Cardiac muscle cell (in vitro differentiated cells and primary cell): ENCODE results near the gene LRRN3. TPM values are rescaled to one million over a fixed set of nuclear protein-coding genes. Genes with fewer than 3 reads are reported as not detected.

Experiments used
- DNase-seq, 2 donors: peaks; one replicate each; pipeline versions ENCODE4 v3.0.0 to v3.0.0-alpha.2; 2010 to 2017; ENCODE audit warnings: low read depth in 1 of 2, low spot score in 1 of 2
- H3K27ac ChIP-seq: fragments of 200-600 bp; sonication (generic); 2 replicates; pipeline ENCODE4 v1.5.1; 2016
- H3K27me3 ChIP-seq: fragments of 200-600 bp; sonication (generic); 2 replicates; pipeline ENCODE4 v1.6.0; 2016; ENCODE audit warnings: control low read depth
- H3K36me3 ChIP-seq: fragments of 200-600 bp; sonication (generic); 2 replicates; pipeline ENCODE4 v1.5.1; 2016; ENCODE audit warnings: control low read depth
- H3K4me1 ChIP-seq: fragments of 200-600 bp; sonication (generic); 2 replicates; pipeline ENCODE4 v1.8.1; 2017; ENCODE audit warnings: low read depth, mild to moderate bottlenecking, mixed run types
- H3K4me3 ChIP-seq: fragments of 200-600 bp; sonication (generic); 2 replicates; pipeline ENCODE4 v1.5.1; 2016; ENCODE audit warnings: mild to moderate bottlenecking
- H3K9me3 ChIP-seq: fragments of 200-600 bp; sonication (generic); 2 replicates; pipeline ENCODE4 v1.5.1; 2017; ENCODE audit warnings: low read depth, mild to moderate bottlenecking, control low read depth
- polyA plus RNA-seq: library from polyadenylated mRNA; unstranded; fragments of >200 nt; fragmentation: Nextera tagmentation; extraction: Ambion mirVana; gene quantifications from 2 replicates; pipeline ENCODE4 v1.2.1, GENCODE V29; 2016
- total RNA-seq: library from RNA; depleted of rRNA; stranded (reverse); fragments of >200 nt; gene quantifications from 2 replicates; pipeline ENCODE4 v1.2.3, GENCODE V29; 2016
- TF ChIP-seq, protein P1 (sequence below): IDR thresholded peaks from 2 replicates; pipeline ENCODE4 v1.5.1; 2012; ENCODE audit warnings: low read depth, mild to moderate bottlenecking, low read length

Gene LRRN3
- total and polyA plus RNA-seq, 2 experiments from 2014 or later, result 43.7 to 84.6 TPM

DNA sequence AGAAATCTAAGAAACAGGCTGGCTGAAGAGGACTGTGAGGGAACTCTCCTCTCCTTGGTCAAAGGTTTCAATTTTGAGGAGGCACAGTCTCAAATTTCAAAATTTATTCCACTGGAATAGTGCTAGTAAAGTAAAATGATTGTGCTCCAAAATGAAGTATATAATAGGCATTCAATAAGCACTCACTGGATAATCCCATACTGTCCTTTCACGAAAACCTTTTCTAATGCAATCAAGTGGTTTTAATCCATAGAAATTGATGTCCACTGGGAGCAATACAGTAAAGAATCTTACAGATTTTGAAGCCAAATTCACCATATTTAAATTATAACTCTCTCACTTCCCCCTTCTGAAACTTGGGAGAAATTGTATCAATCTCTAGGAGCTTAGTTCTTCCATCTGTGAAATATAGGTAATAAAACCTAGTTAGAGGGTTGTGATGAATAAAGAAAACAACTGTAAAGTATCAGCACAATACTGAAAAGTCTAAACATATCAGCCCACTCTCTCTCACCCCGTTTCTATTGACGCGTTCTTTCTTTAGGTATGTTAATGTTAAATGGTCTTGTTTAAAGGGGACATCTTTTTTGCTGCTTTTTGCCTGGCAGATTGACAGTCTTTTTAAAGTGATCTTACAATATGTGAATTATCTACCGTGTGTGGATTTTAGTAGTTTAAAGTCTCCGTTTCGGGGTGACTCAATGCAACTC lies 40.8 kb upstream of the LRRN3 start:
- H3K27ac ChIP-seq, result no peak overlapping the region

DNA sequence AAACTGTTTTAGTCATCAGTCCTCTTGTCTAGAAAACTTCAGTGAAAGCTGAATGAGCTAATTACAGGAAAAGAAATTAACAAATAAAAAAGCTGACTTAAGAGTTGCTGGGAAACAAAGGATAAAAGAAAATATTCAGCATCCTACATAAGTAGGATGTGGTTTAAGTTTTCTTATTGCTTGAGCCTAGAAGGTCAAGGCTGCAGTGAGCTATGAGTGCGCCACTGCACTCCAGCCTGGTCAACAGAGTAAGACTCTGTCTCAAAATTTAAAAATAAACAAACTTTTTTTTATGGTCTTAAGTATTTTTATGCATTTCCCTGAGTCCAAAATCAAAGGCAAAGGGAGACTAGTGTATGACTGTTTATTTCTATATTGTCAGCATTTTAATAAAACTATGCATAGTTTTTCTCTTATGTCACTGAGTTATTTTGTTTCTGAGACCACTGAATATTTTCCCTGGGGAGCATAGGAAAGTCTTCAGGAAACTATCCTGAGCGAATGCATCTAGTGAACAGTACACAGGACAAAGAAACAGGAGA lies 40.0 kb upstream of the LRRN3 start:
- H3K9me3 ChIP-seq, result no peaks in the 10 kb centered on the region
- H3K27me3 ChIP-seq, result no peaks in the 10 kb centered on the region
- H3K4me3 ChIP-seq, result no peak overlapping the region
- peaks cover 4% of the 10 kb centered on the region for H3K4me1 ChIP-seq
- DNase-seq, result no peak
- no peaks in the 10 kb centered on the region for H3K36me3 ChIP-seq
- no peak overlapping the region for H3K27ac ChIP-seq
- TF ChIP-seq, protein P1, sequence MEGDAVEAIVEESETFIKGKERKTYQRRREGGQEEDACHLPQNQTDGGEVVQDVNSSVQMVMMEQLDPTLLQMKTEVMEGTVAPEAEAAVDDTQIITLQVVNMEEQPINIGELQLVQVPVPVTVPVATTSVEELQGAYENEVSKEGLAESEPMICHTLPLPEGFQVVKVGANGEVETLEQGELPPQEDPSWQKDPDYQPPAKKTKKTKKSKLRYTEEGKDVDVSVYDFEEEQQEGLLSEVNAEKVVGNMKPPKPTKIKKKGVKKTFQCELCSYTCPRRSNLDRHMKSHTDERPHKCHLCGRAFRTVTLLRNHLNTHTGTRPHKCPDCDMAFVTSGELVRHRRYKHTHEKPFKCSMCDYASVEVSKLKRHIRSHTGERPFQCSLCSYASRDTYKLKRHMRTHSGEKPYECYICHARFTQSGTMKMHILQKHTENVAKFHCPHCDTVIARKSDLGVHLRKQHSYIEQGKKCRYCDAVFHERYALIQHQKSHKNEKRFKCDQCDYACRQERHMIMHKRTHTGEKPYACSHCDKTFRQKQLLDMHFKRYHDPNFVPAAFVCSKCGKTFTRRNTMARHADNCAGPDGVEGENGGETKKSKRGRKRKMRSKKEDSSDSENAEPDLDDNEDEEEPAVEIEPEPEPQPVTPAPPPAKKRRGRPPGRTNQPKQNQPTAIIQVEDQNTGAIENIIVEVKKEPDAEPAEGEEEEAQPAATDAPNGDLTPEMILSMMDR, result no peak

More for the DNA sequence above, 40.8 kb upstream of the LRRN3 start:
- no peaks in the 10 kb centered on the region for H3K9me3 ChIP-seq
- H3K36me3 ChIP-seq, result no peaks in the 10 kb centered on the region
- no peaks in the 10 kb centered on the region for H3K27me3 ChIP-seq
- no peak for DNase-seq
- TF ChIP-seq, protein P1, result no peak
- H3K4me3 ChIP-seq, result no peak overlapping the region
- H3K4me1 ChIP-seq, result peaks cover 4% of the 10 kb centered on the region

DNA sequence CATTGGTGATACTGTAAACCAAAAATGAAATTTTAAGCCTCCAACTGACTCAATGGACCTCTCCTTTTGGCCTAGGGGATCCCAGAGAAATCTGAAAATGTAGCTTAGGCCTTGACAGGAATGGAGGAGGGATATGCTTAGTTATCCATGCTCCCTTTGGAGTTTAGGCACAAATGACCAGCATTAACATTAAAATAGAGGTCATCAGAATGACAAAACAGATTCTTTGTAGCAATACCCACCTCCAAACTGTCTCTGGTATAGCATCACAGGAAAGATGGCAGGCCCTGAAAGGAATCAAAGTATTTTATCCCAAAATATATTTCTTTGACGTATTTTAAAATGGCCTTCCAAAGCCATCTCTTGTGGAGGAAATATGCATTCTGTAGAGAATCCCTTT lies 39.1 kb upstream of the LRRN3 start:
- Histone ChIP-seq H3K36me3 (no peaks in the 10 kb centered on the region), H3K27ac (no peak overlapping the region), H3K4me1 (peaks cover 4% of the 10 kb centered on the region), H3K9me3 (no peaks in the 10 kb centered on the region), H3K4me3 (no peak overlapping the region), H3K27me3 (no peaks in the 10 kb centered on the region)
- TF ChIP-seq, protein P1, result no peak
- no peak for DNase-seq

DNA sequence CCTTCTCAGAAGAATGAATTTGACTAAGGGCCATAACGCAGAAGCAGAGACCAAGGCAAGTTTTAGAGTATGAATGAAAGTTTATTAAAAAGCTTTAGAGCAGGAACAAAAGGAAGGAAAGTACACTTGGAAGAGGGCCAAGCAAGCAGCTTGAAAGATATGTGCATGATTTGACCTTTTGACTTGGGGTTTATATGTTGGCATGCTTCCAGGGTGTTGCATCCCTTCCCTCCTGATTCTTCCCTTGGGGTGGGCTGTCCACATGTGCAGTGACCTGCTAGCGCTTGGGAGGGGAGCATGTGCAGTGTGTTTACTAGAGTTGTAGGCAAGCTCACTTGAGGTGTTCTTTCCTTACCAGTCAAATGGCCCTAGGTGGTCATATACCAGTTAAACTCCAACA lies 37.9 kb upstream of the LRRN3 start:
- Histone ChIP-seq H3K27ac (no peak overlapping the region), H3K4me1 (peaks cover 4% of the 10 kb centered on the region), H3K36me3 (no peaks in the 10 kb centered on the region), H3K27me3 (no peaks in the 10 kb centered on the region), H3K4me3 (no peak overlapping the region), H3K9me3 (no peaks in the 10 kb centered on the region)
- DNase-seq, result no peak
- TF ChIP-seq, protein P1, result no peak

DNA sequence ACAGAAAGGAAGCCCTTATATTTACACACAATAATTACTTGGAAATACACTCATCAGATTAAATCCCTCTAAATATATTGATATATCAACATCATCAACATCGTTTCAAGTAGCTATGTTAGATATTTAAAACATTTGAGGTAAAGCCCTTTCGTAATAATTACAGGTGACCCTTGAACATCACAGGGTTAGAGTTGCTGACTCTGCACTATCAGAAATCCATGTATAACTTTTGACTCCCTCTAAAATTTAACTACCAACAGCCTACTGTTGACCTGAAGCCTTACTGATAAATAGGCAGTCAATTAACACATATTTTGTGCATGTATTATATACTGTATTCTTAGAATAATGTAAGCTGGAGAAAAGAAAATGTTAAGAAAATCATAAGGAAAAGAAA lies 34.6 kb upstream of the LRRN3 start:
- TF ChIP-seq, protein P1, result no peak
- Histone ChIP-seq H3K27ac (no peak overlapping the region), H3K36me3 (no peaks in the 10 kb centered on the region), H3K27me3 (no peaks in the 10 kb centered on the region), H3K9me3 (no peaks in the 10 kb centered on the region), H3K4me1 (peaks cover 4% of the 10 kb centered on the region), H3K4me3 (no peak overlapping the region)
- DNase-seq, result no peak
